ENCODE data around the gene TLX2. TPM values are rescaled to one million over a fixed set of nuclear protein-coding genes. Genes with fewer than 3 reads are reported as not detected.
A peak's percentile ranks its signal among the peaks of the same experiment; 100 is the strongest.

Gene TLX2
- total and polyA plus RNA-seq, 2 of the 13 experiments (the other 11 are each of a cell fraction or from before 2014, with no cell fraction given), result 0.05 to 0.20 TPM

- peak overlapping the region; percentile 75 for H3K4me2 ChIP-seq (ENCODE audit: low read depth, low read length)
- intact Hi-C loops (cut with micrococcal nuclease; ENCODE audit: unreplicated experiment), result no loop called here
- H3K4me1 ChIP-seq (ENCODE audit: insufficient read depth, low read length), result peaks cover 54% of the 10 kb centered on the region
- peak overlapping the region; percentile 68 for H3K9ac ChIP-seq (ENCODE audit: insufficient read depth, low read depth, low read length)
- no peaks in the 10 kb centered on the region for H3K27me3 ChIP-seq (ENCODE audit: control insufficient read depth in 1 of 2, insufficient read depth in 2 of 2, low read length in 2 of 2)
- H3K9me3 ChIP-seq (ENCODE audit: low read length), result no peaks in the 10 kb centered on the region
- in situ Hi-C loops (cut with HindIII; ENCODE audit: extremely low pct_ligation_motif_present, low pct_unique_long_range_greater_than_20kb), result no loop called here
- DNase-seq (ENCODE audit: low spot score) (peak; percentile 51), ATAC-seq (peak; percentile 52), FAIRE-seq (no peak)
- ChIA-PET CTCF (ENCODE audit: low intra/inter-chr PET ratio, low total read pairs) (no interaction called here), POLR2A (interaction anchor here (1.0 to 2.4 kb wide), 6 partner anchors 9 to 31 kb away, joined by 3 to 31 read pairs (median 12); partner anchors contain the start of genes AUP1, CCDC142, DQX1 and HTRA2)
- peak overlapping the region; percentile 43 to 63 (median 62) for H3K4me3 ChIP-seq (replicated peaks in 1 of 3; ENCODE audit: insufficient read depth in 1 of 3, low read depth in 2 of 3, low read length in 3 of 3)
- no peak overlapping the region for H2AFZ ChIP-seq (ENCODE audit: low read length)
- H4K20me1 ChIP-seq (ENCODE audit: insufficient read depth, low read length), result no peaks in the 10 kb centered on the region
- no peaks in the 10 kb centered on the region for H3K79me2 ChIP-seq (ENCODE audit: insufficient read depth, low read length)
- peak overlapping the region; percentile 36 for H3K27ac ChIP-seq (ENCODE audit: extremely low read length, insufficient read depth, low read length)
- 6% methylated on average over 13 of the region's 36 CpGs for WGBS (ENCODE audit: low lambda C conversion rate)
- no TSS peak for BruUV-seq (replicated peaks)
- H3K36me3 ChIP-seq (replicated peaks in 1 of 2; ENCODE audit: control insufficient read depth in 1 of 2, insufficient read depth in 2 of 2, low read length in 2 of 2), result peaks cover 0 to 3% of the 10 kb centered on the region in 2 experiments; a peak in 3 of 5 replicates
- TF ChIP-seq ZNF296 (CRISPR knock-in tag; conservative IDR thresholded peaks at IDR 0.05), result no peak
- TF ChIP-seq IKZF5 (CRISPR knock-in tag; IDR thresholded peaks at IDR 0.05), result 0 out of 2 replicates have a peak, but pooled peaks have one; percentile 19
- TF ChIP-seq ZBTB37 (CRISPR knock-in tag; IDR thresholded peaks at IDR 0.05), result no peak
- no peak for TF ChIP-seq ASH2L (IDR thresholded peaks at IDR 0.05; ENCODE audit: insufficient read length, low read depth, low read length)
- TF ChIP-seq ZBTB14 (CRISPR knock-in tag; IDR thresholded peaks at IDR 0.05), result no peak
- no peak for TF ChIP-seq TRAFD1 (CRISPR knock-in tag; IDR thresholded peaks at IDR 0.05; ENCODE audit: borderline replicate concordance)
- no peak for TF ChIP-seq EZH2 (conservative IDR thresholded peaks at IDR 0.05; ENCODE audit: low read depth, low read length)
- no peak; the same call in 1 of the 2 replicates for TF ChIP-seq HNF4A (CRISPR knock-in tag; IDR thresholded peaks at IDR 0.05)
- TF ChIP-seq CENPT (CRISPR knock-in tag; IDR thresholded peaks at IDR 0.05; ENCODE audit: low read depth), result no peak
- TF ChIP-seq SKI (IDR thresholded peaks at IDR 0.05; ENCODE audit: partially characterized antibody), result no peak
- TF ChIP-seq NCOA5 (CRISPR knock-in tag; IDR thresholded peaks at IDR 0.05), result no peak
- TF ChIP-seq REST (IDR thresholded peaks at IDR 0.05; ENCODE audit: borderline replicate concordance in 1 of 2, low read depth in 1 of 2, low read length in 2 of 2), result no peak
- no peak for TF ChIP-seq RNF2 (conservative IDR thresholded peaks at IDR 0.05; ENCODE audit: low read depth)
Measured at GRCh38 chr2:74512744-74513604, 1.3 kb upstream of the TLX2 start.

Data from HepG2 (cell line).